GM15510 (cell line): ENCODE data around the gene GADD45G.
A peak's percentile ranks its signal among the peaks of the same experiment; 100 is the strongest.

Experiments
- POLR2A ChIP-seq: IDR thresholded peaks from 3 replicates; pipeline ENCODE4 v1.6.1; 2011; ENCODE audit warnings: borderline replicate concordance; ENCODE audit not compliant: insufficient read length; ENCODE audit errors: extremely low read depth

Gene GADD45G, protein sequence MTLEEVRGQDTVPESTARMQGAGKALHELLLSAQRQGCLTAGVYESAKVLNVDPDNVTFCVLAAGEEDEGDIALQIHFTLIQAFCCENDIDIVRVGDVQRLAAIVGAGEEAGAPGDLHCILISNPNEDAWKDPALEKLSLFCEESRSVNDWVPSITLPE

DNA sequence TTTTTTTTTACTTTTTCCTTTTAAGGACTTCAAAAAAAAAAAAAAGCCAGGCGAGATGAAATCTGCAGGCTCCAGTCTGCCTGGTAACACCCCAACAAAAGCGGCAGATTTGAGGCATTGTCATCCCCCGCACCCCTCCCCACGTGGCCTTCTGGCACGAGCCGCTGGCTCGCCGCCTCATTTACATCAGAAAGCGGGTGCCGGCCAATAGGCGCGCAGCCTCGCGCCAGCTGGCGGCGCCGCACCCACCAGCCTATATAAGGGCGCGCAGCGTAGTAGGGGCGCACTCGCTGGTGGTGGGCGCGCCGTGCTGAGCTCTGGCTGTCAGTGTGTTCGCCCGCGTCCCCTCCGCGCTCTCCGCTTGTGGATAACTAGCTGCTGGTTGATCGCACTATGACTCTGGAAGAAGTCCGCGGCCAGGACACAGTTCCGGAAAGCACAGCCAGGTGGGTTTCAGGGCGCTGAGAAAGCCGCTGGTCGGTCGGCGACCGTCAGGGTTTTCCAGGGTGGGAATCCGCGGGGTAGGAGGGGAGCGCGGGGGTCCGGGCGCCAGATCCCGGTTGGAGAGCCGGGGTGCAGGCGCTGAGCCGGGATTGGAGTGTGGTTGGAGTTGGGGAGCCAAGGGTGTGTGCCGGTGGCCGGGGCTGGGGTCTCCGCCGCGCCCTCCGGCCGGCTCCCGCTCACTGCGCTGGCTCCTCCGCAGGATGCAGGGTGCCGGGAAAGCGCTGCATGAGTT lies at the start of gene GADD45G:
GADD45G (plus strand) TSS at position 284 of the 736 bp plus-strand sequence; CDS start at position 394, 110 bp downstream.
- TF ChIP-seq POLR2A: peak; percentile 19

DNA sequence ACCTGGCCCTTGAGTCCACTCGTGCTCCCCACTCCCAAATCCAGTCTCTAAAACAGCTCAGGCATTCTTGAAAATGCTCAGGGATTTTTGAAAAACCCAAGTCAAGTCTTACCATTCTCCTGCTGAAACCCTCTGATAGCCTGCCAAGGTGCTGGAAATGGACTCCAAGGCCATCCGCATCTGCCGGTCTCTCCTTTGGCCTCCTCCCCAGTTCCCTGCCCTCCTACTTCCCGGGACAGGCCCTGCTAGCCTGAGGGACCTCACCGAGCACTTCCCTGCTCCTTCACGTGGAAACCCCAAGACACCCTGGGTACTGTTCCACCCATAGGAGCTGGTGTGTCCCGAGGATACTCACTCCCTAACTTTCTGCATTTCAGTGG lies 49.8 kb upstream of the GADD45G start:
- TF ChIP-seq POLR2A: no peak

DNA sequence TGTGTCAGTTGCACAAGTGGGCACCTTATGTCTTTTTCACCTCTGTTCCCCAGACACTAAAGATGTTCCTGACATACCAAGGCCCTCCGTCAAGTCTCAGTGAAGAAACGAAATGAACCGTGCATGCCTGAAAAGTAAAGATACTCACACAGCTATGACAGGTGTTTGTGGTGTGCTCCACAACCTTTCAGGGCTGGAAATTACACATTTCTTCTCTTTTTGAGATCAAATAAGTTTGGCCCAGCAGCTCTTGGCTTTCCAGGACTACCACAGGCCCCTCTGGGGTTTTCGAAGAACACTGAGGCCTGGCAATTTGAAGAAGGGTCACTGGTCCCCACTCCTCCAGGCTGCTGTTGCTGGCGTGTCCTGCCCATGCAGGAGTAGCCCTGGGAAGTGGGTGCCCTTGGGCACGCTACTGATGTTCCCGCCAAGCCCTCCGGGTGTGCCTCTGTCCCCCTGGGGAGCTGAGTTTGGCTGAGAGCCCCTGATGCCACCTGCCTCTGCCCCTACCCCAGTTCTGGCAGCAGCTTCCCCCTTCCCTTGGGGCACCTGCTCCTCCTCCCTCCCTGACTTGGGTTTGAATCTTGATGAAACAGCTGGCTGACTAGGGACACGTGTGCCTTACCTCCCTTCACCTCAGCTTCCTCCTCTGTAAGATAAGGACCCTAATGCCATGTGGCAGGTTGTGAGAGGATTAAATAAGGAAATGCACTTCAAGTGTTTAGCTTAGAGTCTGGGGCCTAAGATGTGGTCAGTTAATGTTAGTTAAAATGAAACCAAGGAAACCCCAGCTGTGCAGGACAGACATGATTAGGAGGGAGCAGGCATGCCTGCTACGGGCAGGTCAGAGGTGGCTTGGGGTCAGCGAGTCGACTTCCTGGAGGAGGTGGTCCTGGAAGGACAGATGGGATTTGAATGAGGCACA lies 49.1 kb upstream of the GADD45G start:
- no peak for TF ChIP-seq POLR2A

DNA sequence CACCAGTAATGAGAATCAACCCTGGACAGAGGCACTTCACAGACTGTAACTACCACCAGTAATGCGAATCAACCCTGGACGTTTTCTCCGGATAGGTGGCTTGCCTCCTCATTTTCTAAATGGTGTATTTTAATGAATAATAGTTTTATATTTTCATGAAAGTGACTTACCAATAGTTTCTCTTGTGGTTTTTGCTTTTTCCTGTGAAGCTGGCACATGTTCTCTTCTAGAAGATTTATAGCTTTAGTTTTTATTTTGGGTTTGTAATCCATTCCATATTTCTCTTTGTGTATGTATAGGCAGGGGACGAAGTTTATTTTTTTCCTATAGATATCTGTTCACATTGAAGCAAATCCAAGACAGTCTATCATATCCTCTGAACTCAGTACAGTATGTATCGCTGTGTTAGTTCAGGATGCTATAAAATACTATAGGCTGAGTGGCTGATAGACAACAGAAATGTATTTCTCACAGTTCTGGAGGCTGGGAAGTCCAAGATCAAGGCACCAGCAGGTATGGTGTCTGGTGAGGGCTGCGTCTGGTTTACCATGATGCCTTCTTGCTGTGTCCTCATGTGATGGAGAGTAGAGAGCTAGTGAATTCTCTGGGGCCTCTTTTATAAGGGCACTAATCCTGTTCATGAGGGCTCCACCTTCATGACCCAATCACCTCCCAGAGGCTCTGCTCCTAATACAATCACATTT lies 46.5 kb upstream of the GADD45G start:
- TF ChIP-seq POLR2A: no peak

DNA sequence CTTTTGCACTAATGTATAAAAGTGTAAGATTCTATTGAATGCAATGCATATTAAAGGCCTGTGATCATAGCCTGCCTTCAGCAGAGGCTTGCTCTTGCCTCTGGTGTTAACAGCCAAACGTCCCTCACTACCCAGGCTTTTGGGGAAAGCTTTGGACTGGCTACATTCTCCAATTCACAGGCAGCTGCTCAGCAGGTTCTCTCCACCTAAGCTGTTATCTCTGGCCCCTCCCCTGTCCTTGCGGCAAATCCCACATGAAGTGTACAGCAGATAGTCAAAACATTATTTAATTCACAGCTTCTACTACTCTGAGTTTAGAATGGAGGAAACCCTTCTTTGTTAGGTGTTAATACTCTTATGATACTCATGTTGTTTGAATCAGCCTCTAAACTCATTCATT lies 45.9 kb upstream of the GADD45G start:
- no peak for TF ChIP-seq POLR2A

DNA sequence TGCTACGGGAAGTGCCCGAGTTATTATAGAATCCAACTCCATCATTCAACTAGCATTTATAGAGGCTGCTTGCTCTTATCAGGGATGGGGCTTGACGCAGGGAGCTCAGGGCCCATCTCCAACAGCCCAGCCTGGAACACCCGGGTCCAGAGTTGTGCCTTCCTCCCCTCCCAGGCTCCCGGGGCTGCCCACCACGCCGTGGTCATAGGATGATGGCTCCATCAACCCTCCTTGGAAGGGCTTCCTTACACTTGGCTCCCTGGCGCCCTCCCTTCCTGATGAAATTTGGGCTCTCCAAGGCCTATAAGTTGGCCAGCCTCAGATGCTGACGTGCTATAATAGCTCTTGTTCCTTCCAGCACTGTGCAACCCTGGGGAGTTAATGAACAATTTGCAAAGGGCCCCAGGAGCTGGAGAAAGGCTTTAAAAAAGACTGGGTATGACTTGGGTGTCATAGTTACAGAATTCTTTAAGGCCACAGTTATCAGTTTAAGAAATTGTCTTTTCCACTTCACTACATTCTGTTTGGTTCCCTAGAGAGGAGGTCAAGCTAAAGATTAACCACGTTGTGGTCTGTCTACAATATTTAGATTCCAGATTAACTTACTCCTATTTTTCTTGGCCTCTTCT lies 42.5 kb upstream of the GADD45G start:
- TF ChIP-seq POLR2A: no peak

DNA sequence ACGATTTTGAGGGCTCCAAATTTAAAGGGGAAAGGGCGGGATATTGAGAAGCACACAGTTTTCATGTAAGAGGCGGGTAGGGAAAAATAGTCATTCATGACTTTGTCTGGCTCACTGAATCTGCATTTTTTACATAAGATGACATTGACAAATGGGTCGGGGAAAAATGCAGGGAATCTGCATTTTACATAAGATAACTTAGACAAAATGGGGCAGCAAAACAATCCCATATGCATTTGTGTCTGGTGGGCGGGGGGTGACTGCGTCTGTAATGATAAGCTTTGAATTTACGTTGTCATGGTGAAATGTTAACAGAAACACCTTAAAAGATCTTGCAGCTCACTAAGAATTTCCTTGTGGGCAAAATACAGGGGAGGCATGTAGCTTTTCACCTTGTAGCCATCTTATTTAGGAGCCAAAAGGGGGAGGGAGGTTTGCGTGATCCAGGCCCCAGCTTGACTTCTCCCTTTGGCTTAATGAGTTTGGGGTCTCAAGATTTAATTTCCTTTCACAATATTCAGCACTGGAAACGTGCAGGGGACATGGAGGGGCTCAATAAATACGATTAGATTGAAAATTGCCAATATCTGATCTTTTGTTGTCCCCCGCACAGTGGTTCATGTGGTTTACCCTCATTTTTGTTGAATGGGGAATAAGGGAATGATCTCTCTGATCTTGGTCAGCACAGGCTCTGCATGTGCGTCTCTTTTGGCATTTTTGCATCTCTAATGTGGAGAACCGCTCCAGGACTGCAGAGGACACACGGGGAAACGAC lies 41.1 kb upstream of the GADD45G start:
- TF ChIP-seq POLR2A: no peak

DNA sequence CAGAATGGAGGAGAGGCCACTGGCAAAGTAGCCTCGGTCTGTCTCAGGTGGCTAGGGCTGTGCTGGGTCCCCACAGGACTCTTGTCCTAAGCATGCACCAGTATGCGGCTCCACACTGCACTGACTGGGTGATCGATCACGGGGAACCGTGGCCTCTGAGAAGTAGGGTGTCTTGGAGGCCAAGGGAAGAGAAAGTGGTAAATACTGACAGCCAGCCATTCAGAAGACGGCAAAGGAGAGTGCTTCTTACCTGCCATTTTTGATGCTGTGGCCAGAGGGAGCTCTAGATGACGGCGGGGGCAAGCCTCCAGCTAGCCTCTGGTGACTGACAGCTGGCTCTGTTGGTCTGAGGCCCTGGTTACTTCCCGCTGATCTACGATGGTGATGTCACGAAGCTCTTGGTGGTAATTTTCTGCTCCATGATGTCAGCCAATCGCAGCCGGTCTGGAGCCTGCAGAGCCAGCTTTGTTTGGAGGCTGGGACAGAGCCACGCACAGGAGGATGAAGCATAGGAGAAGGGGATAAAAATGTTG lies 40.4 kb upstream of the GADD45G start:
- TF ChIP-seq POLR2A: no peak

DNA sequence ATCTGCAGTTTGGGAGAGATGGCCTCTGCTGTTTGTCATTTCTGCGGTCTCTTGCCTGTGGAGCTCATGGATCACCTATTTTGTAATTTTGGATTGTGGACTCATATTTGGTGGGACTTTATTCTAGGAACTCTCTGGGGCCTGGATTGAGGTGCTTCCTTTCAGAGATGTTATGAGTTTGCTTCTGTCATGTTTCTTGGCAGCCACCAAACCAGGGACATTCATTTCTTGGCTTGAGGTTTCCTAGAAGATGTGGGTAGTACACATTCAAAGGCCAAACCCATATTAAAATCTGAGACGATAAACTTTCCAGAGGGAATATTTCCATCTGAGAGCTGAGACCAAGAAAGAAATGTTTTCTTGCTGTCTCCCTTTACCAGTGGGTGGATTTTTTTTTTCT lies 37.2 kb upstream of the GADD45G start:
- no peak for TF ChIP-seq POLR2A

DNA sequence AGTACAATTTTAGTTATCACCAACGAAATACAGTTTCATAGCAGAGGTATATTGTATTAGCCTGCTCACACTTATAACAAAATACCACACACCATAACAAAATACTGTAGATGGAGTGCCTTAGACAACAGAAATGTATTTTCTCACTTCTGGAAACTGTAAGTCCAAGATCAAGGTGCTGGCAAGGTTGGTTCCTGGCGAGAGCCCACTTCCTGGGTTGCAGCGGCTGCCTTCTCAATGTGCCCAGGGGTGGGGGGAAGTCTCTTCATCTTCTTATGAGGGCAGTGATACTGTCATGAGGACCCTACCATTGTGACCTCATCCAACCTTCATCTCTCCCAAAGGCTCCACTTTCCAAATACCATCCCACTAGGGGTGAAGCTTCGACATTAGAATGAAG lies 30.5 kb upstream of the GADD45G start:
- no peak for TF ChIP-seq POLR2A

DNA sequence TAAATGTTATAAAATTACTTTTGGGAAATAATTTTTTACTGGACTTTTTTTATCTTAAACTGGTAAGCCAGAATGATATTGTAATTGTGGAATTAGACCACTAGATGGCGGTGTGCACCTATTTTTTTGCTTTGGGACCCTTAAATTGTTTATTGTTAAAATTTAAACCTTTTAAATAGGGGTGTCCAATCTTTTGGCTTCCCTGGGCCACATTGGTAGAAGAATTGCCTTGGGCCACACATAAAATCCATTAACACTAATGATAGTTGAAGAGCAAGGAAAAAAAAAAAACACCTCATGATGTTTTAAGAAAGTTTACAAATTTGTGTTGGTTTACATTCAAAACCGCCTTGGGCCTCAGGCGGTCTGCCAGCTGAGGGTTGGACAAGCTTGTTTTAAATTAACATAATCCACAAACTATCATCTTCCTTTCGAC lies 28.4 kb upstream of the GADD45G start:
- no peak for TF ChIP-seq POLR2A

DNA sequence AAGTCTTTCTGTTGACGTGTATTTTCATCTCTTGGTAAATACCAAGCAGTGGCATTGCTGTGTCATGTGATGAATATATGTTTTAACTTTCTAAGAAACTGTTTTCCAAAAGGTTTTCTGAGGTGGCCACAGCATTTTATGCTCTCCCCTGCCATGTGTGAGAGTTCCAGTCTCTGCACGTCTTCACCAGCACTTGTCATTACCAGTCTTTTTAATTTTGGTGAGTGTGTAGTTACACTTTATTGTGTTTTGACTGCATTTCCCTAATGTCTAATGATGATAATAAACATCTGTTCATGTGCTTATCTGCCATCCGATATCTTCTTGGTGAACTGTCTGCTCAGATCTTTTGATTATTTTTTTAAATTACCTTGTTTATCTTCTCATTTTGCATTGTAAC lies 27.4 kb upstream of the GADD45G start:
- TF ChIP-seq POLR2A: no peak

DNA sequence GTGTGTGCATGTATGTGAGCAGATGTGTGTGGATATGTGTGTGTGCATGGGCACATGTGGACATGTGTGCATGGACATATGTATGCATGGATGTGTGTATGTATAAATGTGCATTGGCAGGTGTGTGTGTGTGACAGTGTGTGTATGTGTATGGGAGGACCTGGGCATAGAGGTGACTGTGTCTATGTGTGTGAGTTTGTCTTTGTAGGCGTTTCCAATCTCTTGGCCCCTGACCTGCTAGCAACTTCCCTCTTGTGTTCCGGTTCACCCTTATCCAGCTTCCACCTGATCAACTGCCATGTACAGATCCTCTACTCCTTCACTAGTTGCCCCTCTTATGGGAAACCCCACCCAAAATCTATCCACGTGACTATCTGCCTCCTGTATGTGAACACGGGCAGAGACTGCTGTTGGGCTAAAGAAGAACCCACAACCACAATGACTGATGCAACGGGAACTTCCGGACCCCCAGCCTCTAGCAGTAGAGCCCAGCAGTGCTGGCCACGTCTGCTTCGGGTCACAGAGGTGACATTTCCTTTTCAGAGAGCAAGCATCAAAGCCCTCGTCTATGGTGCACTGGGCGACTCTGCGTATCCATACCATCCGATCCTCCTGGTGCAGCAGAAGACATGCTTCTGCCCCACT lies 24.9 kb upstream of the GADD45G start:
- TF ChIP-seq POLR2A: no peak
